Keratinocyte (primary cell): Measurements from ENCODE around the gene ENPP6. TPM values are rescaled to one million over a fixed set of nuclear protein-coding genes. Genes with fewer than 3 reads are reported as not detected.

ENCODE experiments used
- DNase-seq: peaks from one replicate; pipeline ENCODE4 v3.0.0-alpha.2; 2011; ENCODE audit warnings: low read depth, missing footprints, low spot score
- FAIRE-seq: peaks from 2 replicates; lab custom pipeline; 2011; peaks lifted over from hg19 to GRCh38; lab: Jason Lieb, UNC
- H2AFZ ChIP-seq: 2 replicates; pipeline ENCODE4 v1.6.0; 2012; ENCODE audit warnings: low read length, control low read depth, inconsistent platforms; ENCODE audit not compliant: control insufficient read depth
- H3K27ac ChIP-seq: 2 replicates; pipeline ENCODE4 v1.5.1; 2011; ENCODE audit warnings: low read length; ENCODE audit not compliant: control insufficient read depth, insufficient read depth
- H3K27me3 ChIP-seq: 3 replicates; pipeline ENCODE4 v1.6.0; 2011; ENCODE audit warnings: low read length; ENCODE audit not compliant: control insufficient read depth, insufficient read depth; ENCODE audit errors: extremely low read depth
- H3K36me3 ChIP-seq, 2 experiments: 2 replicates in 1 of 2; 3 replicates in 1 of 2; pipeline ENCODE4 v1.5.1; 2011; ENCODE audit warnings: low read length in 2 of 2, mild to moderate bottlenecking in 1 of 2; ENCODE audit not compliant: control insufficient read depth in 2 of 2, insufficient read depth in 2 of 2; ENCODE audit errors: extremely low read depth in 1 of 2
- H3K4me1 ChIP-seq: 3 replicates; pipeline ENCODE4 v1.5.1; 2011; ENCODE audit warnings: low read length; ENCODE audit not compliant: control insufficient read depth, insufficient read depth; ENCODE audit errors: extremely low read depth
- H3K4me2 ChIP-seq: 3 replicates; pipeline ENCODE4 v1.6.0; 2011; ENCODE audit warnings: low read depth, low read length; ENCODE audit not compliant: control insufficient read depth, insufficient read depth; ENCODE audit errors: extremely low read depth
- H3K4me3 ChIP-seq, 3 experiments: fragments of 200-600 bp in 1 of 3; sonication (generic) in 1 of 3; 2 replicates in 2 of 3; 3 replicates in 1 of 3; pipeline ENCODE4 v1.5.1; 2011 to 2016; ENCODE audit warnings: low read length in 3 of 3, mild to moderate bottlenecking in 3 of 3, control low read depth in 2 of 3, inconsistent platforms in 1 of 3, low read depth in 1 of 3, mixed read lengths in 1 of 3, mixed run types in 1 of 3, moderate library complexity in 1 of 3; ENCODE audit not compliant: control insufficient read depth in 2 of 3, insufficient read depth in 2 of 3; ENCODE audit errors: extremely low read depth in 1 of 3
- H3K79me2 ChIP-seq: 2 replicates; pipeline ENCODE4 v1.6.0; 2012; ENCODE audit warnings: low read length; ENCODE audit not compliant: control insufficient read depth, insufficient read depth
- H3K9ac ChIP-seq: 3 replicates; pipeline ENCODE4 v1.6.0; 2011; ENCODE audit warnings: low read length; ENCODE audit not compliant: control insufficient read depth, insufficient read depth; ENCODE audit errors: extremely low read depth
- H3K9me1 ChIP-seq: 3 replicates; pipeline ENCODE4 v1.6.0; 2011; ENCODE audit warnings: low read length; ENCODE audit not compliant: control insufficient read depth, insufficient read depth; ENCODE audit errors: extremely low read depth
- H3K9me3 ChIP-seq: 2 replicates; pipeline ENCODE4 v1.5.1; 2012; ENCODE audit warnings: low read depth, low read length; ENCODE audit not compliant: control insufficient read depth
- H4K20me1 ChIP-seq: 3 replicates; pipeline ENCODE4 v1.6.0; 2011; ENCODE audit warnings: low read length; ENCODE audit not compliant: control insufficient read depth, insufficient read depth; ENCODE audit errors: extremely low read depth
- EZH2 ChIP-seq: IDR thresholded peaks from one replicate; pipeline ENCODE4 v1.6.1; 2012; ENCODE audit warnings: inconsistent platforms, mild to moderate bottlenecking, low read length, moderate library complexity
- dilution Hi-C: fragments of 300-500 bp; cut with MboI; formaldehyde crosslinking; loops from one replicate; pipeline ENCODE4 v1.7.0; 2020; ENCODE audit warnings: low sequenced_read_pairs; ENCODE audit not compliant: extremely low pct_ligation_motif_present
- polyA plus RNA-seq, 5 experiments: library from polyadenylated mRNA; depleted of rRNA in 3 of 5; stranded (reverse) in 3 of 5; stranded (forward) in 1 of 5; unstranded in 1 of 5; fragments of >200 nt; gene quantifications; 1 replicate in 1 of 5; 2 replicates in 3 of 5; 3 replicates in 1 of 5; pipeline versions ENCODE4 v1.2.1 to v1.2.3, GENCODE V29; 2011 to 2012; ENCODE audit warnings: missing spikeins in 2 of 5, low read depth in 1 of 5, low replicate concordance in 1 of 5
- TF ChIP-seq, protein P1 (sequence below), 3 experiments: IDR thresholded peaks in 1 of 3; conservative IDR thresholded peaks in 1 of 3; optimal IDR thresholded peaks in 1 of 3; 2 replicates in 2 of 3; 3 replicates in 1 of 3; pipeline versions ENCODE3 to v1.5.1; 2011; ENCODE audit warnings: low read length in 3 of 3, mild to moderate bottlenecking in 3 of 3, moderate library complexity in 2 of 3, control low read depth in 1 of 3, inconsistent platforms in 1 of 3; ENCODE audit not compliant: insufficient read depth in 2 of 3; ENCODE audit errors: extremely low read depth in 1 of 3

The ENPP6 gene
- polyA plus RNA-seq, 1 donor (not counting 4 experiments of a cell fraction or from before 2014, with no cell fraction given): not detected

- FAIRE-seq (no peak), DNase-seq (no peak)
- Histone ChIP-seq H2AFZ (no peak overlapping the region), H4K20me1 (no peaks in the 10 kb centered on the region), H3K4me1 (no peaks in the 10 kb centered on the region), H3K79me2 (no peaks in the 10 kb centered on the region), H3K27ac (no peak overlapping the region), H3K27me3 (no peaks in the 10 kb centered on the region), H3K4me2 (no peak overlapping the region), H3K9me1 (no peaks in the 10 kb centered on the region), H3K9me3 (no peaks in the 10 kb centered on the region), H3K4me3 (no peak overlapping the region), H3K36me3 (no peaks in the 10 kb centered on the region), H3K9ac (no peak overlapping the region)
- dilution Hi-C loops: no loop called here
- no peak for TF ChIP-seq EZH2
- TF ChIP-seq, protein P1, sequence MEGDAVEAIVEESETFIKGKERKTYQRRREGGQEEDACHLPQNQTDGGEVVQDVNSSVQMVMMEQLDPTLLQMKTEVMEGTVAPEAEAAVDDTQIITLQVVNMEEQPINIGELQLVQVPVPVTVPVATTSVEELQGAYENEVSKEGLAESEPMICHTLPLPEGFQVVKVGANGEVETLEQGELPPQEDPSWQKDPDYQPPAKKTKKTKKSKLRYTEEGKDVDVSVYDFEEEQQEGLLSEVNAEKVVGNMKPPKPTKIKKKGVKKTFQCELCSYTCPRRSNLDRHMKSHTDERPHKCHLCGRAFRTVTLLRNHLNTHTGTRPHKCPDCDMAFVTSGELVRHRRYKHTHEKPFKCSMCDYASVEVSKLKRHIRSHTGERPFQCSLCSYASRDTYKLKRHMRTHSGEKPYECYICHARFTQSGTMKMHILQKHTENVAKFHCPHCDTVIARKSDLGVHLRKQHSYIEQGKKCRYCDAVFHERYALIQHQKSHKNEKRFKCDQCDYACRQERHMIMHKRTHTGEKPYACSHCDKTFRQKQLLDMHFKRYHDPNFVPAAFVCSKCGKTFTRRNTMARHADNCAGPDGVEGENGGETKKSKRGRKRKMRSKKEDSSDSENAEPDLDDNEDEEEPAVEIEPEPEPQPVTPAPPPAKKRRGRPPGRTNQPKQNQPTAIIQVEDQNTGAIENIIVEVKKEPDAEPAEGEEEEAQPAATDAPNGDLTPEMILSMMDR (optimal IDR thresholded peaks at IDR 0.05 in 1 of 3, IDR thresholded peaks at IDR 0.05 in 1 of 3, conservative IDR thresholded peaks at IDR 0.05 in 1 of 3; ENCODE audit: extremely low read depth in 1 of 3, insufficient read depth in 2 of 3, low read length in 3 of 3): no peak
These were observed 127.1 kb downstream of the ENPP6 start for GRCh38 chr4:184090571-184090970.

DNA sequence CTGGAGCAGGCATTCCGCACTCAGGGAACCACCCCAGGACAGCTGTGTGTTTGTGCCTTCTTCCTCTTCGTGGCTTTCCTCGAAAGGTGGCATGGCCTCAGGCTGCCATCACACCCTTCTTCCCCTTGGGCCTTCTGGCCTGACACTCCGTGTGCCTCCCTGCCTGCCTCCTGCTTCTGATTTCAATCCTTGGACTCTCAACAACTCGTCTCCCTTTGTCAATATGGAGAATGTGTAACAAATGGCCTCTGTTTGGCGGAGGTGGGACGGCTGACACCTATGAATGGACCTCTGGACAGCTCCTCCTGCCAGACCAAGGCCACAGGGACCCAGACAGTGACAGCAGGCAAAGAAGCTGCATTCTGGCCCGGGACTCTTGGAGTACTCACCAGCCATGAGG is 137.0 kb downstream of the ENPP6 start:
- no peak overlapping the region for H3K4me3 ChIP-seq
- H2AFZ ChIP-seq: no peak overlapping the region
- TF ChIP-seq EZH2: no peak
- TF ChIP-seq, protein P1 (optimal IDR thresholded peaks at IDR 0.05 in 1 of 3, IDR thresholded peaks at IDR 0.05 in 1 of 3, conservative IDR thresholded peaks at IDR 0.05 in 1 of 3; ENCODE audit: extremely low read depth in 1 of 3, insufficient read depth in 2 of 3, low read length in 3 of 3): no peak
- no peak for FAIRE-seq
- H3K27me3 ChIP-seq: peaks cover 3% of the 10 kb centered on the region
- H3K27ac ChIP-seq: no peak overlapping the region
- no peak overlapping the region for H3K9ac ChIP-seq
- H4K20me1 ChIP-seq: no peaks in the 10 kb centered on the region
- no peaks in the 10 kb centered on the region for H3K79me2 ChIP-seq
- no peaks in the 10 kb centered on the region for H3K36me3 ChIP-seq
- dilution Hi-C loops: no loop called here
- no peaks in the 10 kb centered on the region for H3K9me1 ChIP-seq
- DNase-seq: no peak
- H3K4me1 ChIP-seq: no peaks in the 10 kb centered on the region
- no peaks in the 10 kb centered on the region for H3K9me3 ChIP-seq
- H3K4me2 ChIP-seq: no peak overlapping the region
